ENCODE data around the gene KCNJ16.

Gene KCNJ16

GRCh38 chr17:70128727-70129238, 53.8 kb downstream of the KCNJ16 start:
- no peak for DNase-seq (ENCODE audit: low read depth in 2 of 2)

GRCh38 chr17:70130289-70130688, 55.3 kb downstream of the KCNJ16 start:
- DNase-seq (ENCODE audit: low read depth in 2 of 2) = no peak

- DNase-seq (ENCODE audit: low read depth in 2 of 2) = no peak
Measured at GRCh38 chr17:70132505-70132904, 57.5 kb downstream of the KCNJ16 start.

GRCh38 chr17:70134042-70134441, 59.0 kb downstream of the KCNJ16 start:
- DNase-seq (ENCODE audit: low read depth in 2 of 2) = no peak

GRCh38 chr17:70134777-70135176, 59.8 kb downstream of the KCNJ16 start:
- DNase-seq (ENCODE audit: low read depth in 2 of 2) = no peak

- no peak for DNase-seq (ENCODE audit: low read depth in 2 of 2)
Measured at GRCh38 chr17:70136131-70136530, 61.1 kb downstream of the KCNJ16 start.

- DNase-seq (ENCODE audit: low read depth in 2 of 2) = no peak
Measured at GRCh38 chr17:70137451-70138230, 62.6 kb downstream of the KCNJ16 start.

- no peak for DNase-seq (ENCODE audit: low read depth in 2 of 2)
Measured at GRCh38 chr17:70138291-70138865, 63.4 kb downstream of the KCNJ16 start.

GRCh38 chr17:70139449-70139993, 64.5 kb downstream of the KCNJ16 start:
- no peak for DNase-seq (ENCODE audit: low read depth in 2 of 2)

GRCh38 chr17:70144260-70144846, 69.3 kb downstream of the KCNJ16 start:
- no peak for DNase-seq (ENCODE audit: low read depth in 2 of 2)

GRCh38 chr17:70153210-70153609, 78.2 kb downstream of the KCNJ16 start:
- no peak for DNase-seq (ENCODE audit: low read depth in 2 of 2)

GRCh38 chr17:70157151-70157550, 82.1 kb downstream of the KCNJ16 start:
- DNase-seq (ENCODE audit: low read depth in 2 of 2) = no peak

GRCh38 chr17:70158180-70158579, 83.2 kb downstream of the KCNJ16 start:
- DNase-seq (ENCODE audit: low read depth in 2 of 2) = no peak

- no peak for DNase-seq (ENCODE audit: low read depth in 2 of 2)
Measured at GRCh38 chr17:70158591-70158990, 83.6 kb downstream of the KCNJ16 start.

- DNase-seq (ENCODE audit: low read depth in 2 of 2) = no peak
Measured at GRCh38 chr17:70159980-70160379, 85.0 kb downstream of the KCNJ16 start.

GRCh38 chr17:70161519-70161918, 86.5 kb downstream of the KCNJ16 start:
- DNase-seq (ENCODE audit: low read depth in 2 of 2) = no peak

- no peak for DNase-seq (ENCODE audit: low read depth in 2 of 2)
Measured at GRCh38 chr17:70165383-70165782, 90.4 kb downstream of the KCNJ16 start.

- no peak for DNase-seq (ENCODE audit: low read depth in 2 of 2)
Measured at GRCh38 chr17:70166615-70167014, 91.6 kb downstream of the KCNJ16 start.

GRCh38 chr17:70168044-70168976, 93.3 kb downstream of the KCNJ16 start:
- no peak for DNase-seq (ENCODE audit: low read depth in 2 of 2)

- no peak for DNase-seq (ENCODE audit: low read depth in 2 of 2)
Measured at GRCh38 chr17:70168977-70169708, 94.1 kb downstream of the KCNJ16 start, which contains the start of gene KCNJ2. Gene KCNJ2, plus strand, starts transcription at chr17:70169532. Its CDS starts 5,508 bp downstream, at chr17:70175040.
